Fibroblast of lung (primary cell): ENCODE measurements around the gene C1orf210. TPM values are rescaled to one million over a fixed set of nuclear protein-coding genes. Genes with fewer than 3 reads are reported as not detected.
A peak's percentile ranks its signal among the peaks of the same experiment; 100 is the strongest.

Experiments used
- DNase-seq, 2 donors: peaks; one replicate each; pipeline versions ENCODE4 v3.0.0 to v3.0.0-alpha.2; 2010; ENCODE audit warnings: low read depth in 2 of 2
- H2AFZ ChIP-seq: 2 replicates; pipeline ENCODE4 v1.5.1; 2012; ENCODE audit warnings: low read length, control low read depth, inconsistent platforms
- H3K27ac ChIP-seq: 2 replicates; pipeline ENCODE4 v1.5.1; 2011; ENCODE audit warnings: low read length, control low read depth; ENCODE audit not compliant: insufficient read depth
- H3K27me3 ChIP-seq: 2 replicates; pipeline ENCODE4 v1.5.1; 2011; ENCODE audit warnings: mild to moderate bottlenecking, low read length; ENCODE audit not compliant: control insufficient read depth, insufficient read depth
- H3K36me3 ChIP-seq: 2 replicates; pipeline ENCODE4 v1.5.1; 2011; ENCODE audit warnings: low read length; ENCODE audit not compliant: control insufficient read depth, insufficient read depth
- H3K4me1 ChIP-seq: 2 replicates; pipeline ENCODE4 v1.5.1; 2011; ENCODE audit warnings: low read length; ENCODE audit not compliant: control insufficient read depth, insufficient read depth; ENCODE audit errors: extremely low read depth
- H3K4me2 ChIP-seq: 2 replicates; pipeline ENCODE4 v1.5.1; 2011; ENCODE audit warnings: low read length, control low read depth; ENCODE audit not compliant: insufficient read depth; ENCODE audit errors: extremely low read depth
- H3K4me3 ChIP-seq, 4 experiments: fragments of 200-600 bp in 1 of 4; sonication (generic) in 1 of 4; replicated peaks in 1 of 4; 2 replicates each; pipeline ENCODE4 v1.5.1; 2011 to 2016; ENCODE audit warnings: low read length in 4 of 4, low read depth in 3 of 4, mild to moderate bottlenecking in 3 of 4, control low read depth in 2 of 4, inconsistent platforms in 1 of 4, mixed read lengths in 1 of 4; ENCODE audit not compliant: insufficient read depth in 1 of 4; ENCODE audit errors: control extremely low read depth in 1 of 4
- H3K79me2 ChIP-seq: 2 replicates; pipeline ENCODE4 v1.5.1; 2012; ENCODE audit warnings: mild to moderate bottlenecking, low read length, inconsistent platforms; ENCODE audit not compliant: control insufficient read depth, insufficient read depth
- H3K9ac ChIP-seq: 2 replicates; pipeline ENCODE4 v1.5.1; 2011; ENCODE audit warnings: mild to moderate bottlenecking, low read length, control low read depth; ENCODE audit not compliant: insufficient read depth
- H3K9me3 ChIP-seq: 2 replicates; pipeline ENCODE4 v1.5.1; 2012; ENCODE audit warnings: low read depth, low read length; ENCODE audit not compliant: control insufficient read depth, insufficient read depth
- H4K20me1 ChIP-seq: 2 replicates; pipeline ENCODE4 v1.5.1; 2011; ENCODE audit warnings: low read length; ENCODE audit not compliant: control insufficient read depth, insufficient read depth; ENCODE audit errors: extremely low read depth
- CTCF ChIP-seq, 2 donors: IDR thresholded peaks in 1 of 2; conservative IDR thresholded peaks in 1 of 2; 1 replicate in 1 of 2; 2 replicates in 1 of 2; pipeline ENCODE4 v1.5.1; 2011 to 2012; ENCODE audit warnings: low read length in 2 of 2, control low read depth in 1 of 2, inconsistent platforms in 1 of 2, low read depth in 1 of 2, mild to moderate bottlenecking in 1 of 2
- EZH2 ChIP-seq: IDR thresholded peaks from 2 replicates; pipeline ENCODE4 v1.5.1; 2012; ENCODE audit warnings: low read length, control low read depth, mild to moderate bottlenecking; ENCODE audit errors: missing control alignments
- polyA plus RNA-seq, 2 donors: library from polyadenylated mRNA; depleted of rRNA in 1 of 2; stranded (reverse) in 1 of 2; unstranded in 1 of 2; fragments of >200 nt; gene quantifications; 2 replicates each; pipeline ENCODE4 v1.2.1, GENCODE V29; 2011 to 2012; ENCODE audit warnings: missing spikeins in 1 of 2
- total RNA-seq: library from RNA; depleted of rRNA; stranded (reverse); fragments of >200 nt; gene quantifications from 2 replicates; pipeline ENCODE4 v1.2.1, GENCODE V29; 2014

Gene C1orf210
- total and polyA plus RNA-seq, 2 donors (not counting 1 experiment from before 2014, with no cell fraction given), result not detected

GRCh38 chr1:43274804-43275180 is 10.6 kb downstream of the C1orf210 start:
- H2AFZ ChIP-seq, result peak overlapping the region; percentile 79

GRCh38 chr1:43274125-43274803 is 11.1 kb downstream of the C1orf210 start:
- Histone ChIP-seq H2AFZ (peak overlapping the region; percentile 79), H3K9ac (no peak overlapping the region), H3K4me2 (no peak overlapping the region), H3K27ac (no peak overlapping the region), H3K9me3 (no peaks in the 10 kb centered on the region), H3K27me3 (peaks cover 7% of the 10 kb centered on the region), H3K36me3 (no peaks in the 10 kb centered on the region), H3K4me3 (no peak overlapping the region), H3K79me2 (no peaks in the 10 kb centered on the region), H4K20me1 (no peaks in the 10 kb centered on the region), H3K4me1 (no peaks in the 10 kb centered on the region)
- peak; percentile 12 to 36 for DNase-seq
- no peak for TF ChIP-seq CTCF (conservative IDR thresholded peaks at IDR 0.05 in 1 of 2, IDR thresholded peaks at IDR 0.05 in 1 of 2; ENCODE audit: low read depth in 1 of 2, low read length in 2 of 2)
- TF ChIP-seq EZH2, result no peak

More at GRCh38 chr1:43274804-43275180, 10.6 kb downstream of the C1orf210 start:
- Histone ChIP-seq H4K20me1 (no peaks in the 10 kb centered on the region), H3K36me3 (no peaks in the 10 kb centered on the region), H3K27ac (no peak overlapping the region), H3K4me2 (no peak overlapping the region), H3K79me2 (no peaks in the 10 kb centered on the region), H3K9me3 (no peaks in the 10 kb centered on the region), H3K4me1 (no peaks in the 10 kb centered on the region), H3K9ac (no peak overlapping the region), H3K27me3 (peaks cover 6% of the 10 kb centered on the region), H3K4me3 (no peak overlapping the region)
- TF ChIP-seq CTCF (conservative IDR thresholded peaks at IDR 0.05 in 1 of 2, IDR thresholded peaks at IDR 0.05 in 1 of 2; ENCODE audit: low read depth in 1 of 2, low read length in 2 of 2) (no peak), EZH2 (no peak)
- DNase-seq, result no peak

GRCh38 chr1:43273708-43274107 is 11.7 kb downstream of the C1orf210 start:
- no peak overlapping the region for H3K27ac ChIP-seq
- H2AFZ ChIP-seq, result no peak overlapping the region
- H3K9me3 ChIP-seq, result no peaks in the 10 kb centered on the region
- DNase-seq, result no peak
- H3K4me1 ChIP-seq, result no peaks in the 10 kb centered on the region
- H4K20me1 ChIP-seq, result no peaks in the 10 kb centered on the region
- H3K4me3 ChIP-seq, result no peak overlapping the region
- H3K27me3 ChIP-seq, result peaks cover 11% of the 10 kb centered on the region
- no peaks in the 10 kb centered on the region for H3K36me3 ChIP-seq
- TF ChIP-seq EZH2 (no peak), CTCF (conservative IDR thresholded peaks at IDR 0.05 in 1 of 2, IDR thresholded peaks at IDR 0.05 in 1 of 2; ENCODE audit: low read depth in 1 of 2, low read length in 2 of 2) (no peak)
- H3K4me2 ChIP-seq, result no peak overlapping the region
- no peaks in the 10 kb centered on the region for H3K79me2 ChIP-seq
- no peak overlapping the region for H3K9ac ChIP-seq
